Measurements from ENCODE around the gene PTPN7. TPM values are rescaled to one million over a fixed set of nuclear protein-coding genes. Genes with fewer than 3 reads are reported as not detected.
A peak's percentile ranks its signal among the peaks of the same experiment; 100 is the strongest.

PTPN7 gene
- 135 and 145 TPM in 2 replicates for total RNA-seq (2013; cell fraction: nucleolus; rRNA removed)
- total RNA-seq (2014; rRNA removed) (95.2 and 111 TPM in 2 replicates), total RNA-seq (2014; rRNA removed; fragmentation: Illumina TruSeq; extraction: Trizol) (61.6 and 78.5 TPM in 2 replicates), total RNA-seq (2021) (99.8 and 102 TPM in 2 replicates), polyA plus RNA-seq (2011; rRNA removed) (74.3 and 91.0 TPM in 2 replicates), polyA plus RNA-seq (2014; fragmentation: Illumina TruSeq; extraction: Trizol) (73.7 and 102 TPM in 2 replicates), polyA plus RNA-seq (2014; fragmentation: Nextera tagmentation; extraction: Ambion mirVana) (10 to 100 TPM in 1 of 2 experiments, 1 to 10 TPM in 1; 7.9 to 14.2 TPM), polyA plus RNA-seq (2014; rRNA removed) (100 and 102 TPM in 2 replicates), polyA plus RNA-seq (2016; fragmentation: Nextera tagmentation; extraction: Ambion mirVana) (100 to 1,000 TPM; 116 to 117 TPM), polyA minus RNA-seq (2011; rRNA and poly(A)+ RNA removed) (97.4 and 135 TPM in 2 replicates), Bru-seq, nascent RNA (percentile 86 among the genes with signal in this experiment), BruChase-seq, experiment 1, labeled RNA remaining after a 6-hour chase (percentile 84 among the genes with signal in this experiment), BruChase-seq, experiment 2, labeled RNA remaining after a 2-hour chase (percentile 82 among the genes with signal in this experiment)
- polyA plus RNA-seq (2011; ENCODE audit: low read depth): 31.0 TPM
- 168 and 186 TPM in 2 replicates for polyA plus RNA-seq (2011; cell fraction: cytosol; rRNA removed)
- 173 and 188 TPM in 2 replicates for polyA plus RNA-seq (2011; cell fraction: nucleus; rRNA removed)
- 48.5 and 49.9 TPM in 2 replicates for polyA plus RNA-seq (2012)
- polyA minus RNA-seq (2011; cell fraction: cytosol; rRNA and poly(A)+ RNA removed): 50.4 and 50.5 TPM in 2 replicates
- 50.2 and 85.1 TPM in 2 replicates for polyA minus RNA-seq (2011; cell fraction: nucleus; rRNA and poly(A)+ RNA removed)
- long read RNA-seq, experiment 1, transcript PTPN7-207 (2 exons, 1,061 nt): minor isoform, 5 of 111 reads
- long read RNA-seq, experiment 1, transcript PTPN7-218 (10 exons, 1,463 nt): minor isoform, 6 of 111 reads
- long read RNA-seq, experiment 1, transcript PTPN7-202 (9 exons, 3,265 nt): minor isoform, 5 of 111 reads
- long read RNA-seq, experiment 1, transcript PTPN7-201 (10 exons, 3,765 nt): major isoform, 55 of 111 reads
- long read RNA-seq, experiment 1, partial matches to known transcripts: 14 of 111 reads
- long read RNA-seq, experiment 1, other reads (novel, unspliced or antisense): 23 of 111 reads
- long read RNA-seq, experiment 2, transcript PTPN7-201 (10 exons, 3,765 nt): minor isoform, 7 of 134 reads
- long read RNA-seq, experiment 2, transcript PTPN7-207 (2 exons, 1,061 nt): major isoform, 12 of 134 reads
- long read RNA-seq, experiment 2, partial matches to known transcripts: 5 of 134 reads
- long read RNA-seq, experiment 2, other reads (novel, unspliced or antisense): 109 of 134 reads

DNA sequence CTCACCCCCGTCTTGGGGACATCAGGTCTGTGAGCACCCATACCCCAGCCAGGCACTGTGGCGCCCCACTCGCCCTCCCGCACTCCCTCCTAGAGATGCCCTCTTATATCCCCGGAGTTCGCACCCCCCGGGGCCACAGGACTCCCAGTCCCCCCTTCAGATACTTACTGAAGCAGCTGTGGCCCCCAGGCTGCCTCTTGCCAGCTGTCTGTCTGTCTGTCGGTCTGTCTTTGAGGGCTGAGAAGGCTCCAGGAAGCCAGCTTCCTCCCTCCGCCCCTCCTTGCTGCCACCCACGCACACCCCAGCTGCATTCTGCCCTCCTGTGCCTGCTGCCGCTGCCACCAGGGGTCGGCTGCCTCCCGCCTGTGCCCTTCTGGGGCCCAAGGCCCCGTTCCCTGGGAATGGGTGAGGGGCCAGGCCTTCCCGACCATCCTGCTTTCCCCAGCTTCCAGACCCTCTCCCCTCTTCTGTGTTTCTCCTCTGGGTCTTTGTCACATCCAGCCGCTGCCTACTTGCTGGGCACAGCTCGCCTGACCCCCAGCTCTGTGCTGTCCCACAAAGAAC lies at the start of gene PTPN7:
TSS of gene PTPN7 (minus strand) at position 226 of the 564 bp plus-strand sequence. CDS start 1,200 bp downstream, outside the sequence.
- peak; percentile 48 for DNase-seq (ENCODE audit: low read depth, low spot score)
- H3K4me1 ChIP-seq (ENCODE audit: control insufficient read depth, insufficient read depth, low read length): peaks cover 58% of the 10 kb centered on the region
- ATAC-seq: peak; percentile 67
- no peaks in the 10 kb centered on the region for H3K27me3 ChIP-seq (replicated peaks in 1 of 2; ENCODE audit: control insufficient read depth in 2 of 2, insufficient read depth in 2 of 2, low read length in 1 of 2)
- peaks cover 3 to 4% of the 10 kb centered on the region in 2 experiments; a peak in 3 of 4 replicates for H3K36me3 ChIP-seq (ENCODE audit: control insufficient read depth in 2 of 2, insufficient read depth in 2 of 2, low read length in 1 of 2)
- ChIA-PET CTCF (interaction anchor here (0.6 to 9.2 kb wide), 21 partner anchors 8 to 847 kb away, joined by 3 to 171 read pairs (median 4); partner anchors contain the start of genes LGR6, TMEM183A and UBE2T), SMC1A (ENCODE audit: uncharacterized antibody, unreplicated experiment) (interaction anchor here (0.7 to 2.4 kb wide), 7 partner anchors 13 to 150 kb away, joined by 3 to 11 read pairs (median 3); partner anchors contain the start of genes ARL8A, ELF3 and LGR6), POLR2A (interaction anchor here (0.9 to 3.0 kb wide), 4 partner anchors 13 to 126 kb away, joined by 3 to 15 read pairs (median 4); no protein-coding TSS in a partner anchor), RAD21 (ENCODE audit: unreplicated experiment) (interaction anchor here (0.6 to 2.6 kb wide), 7 partner anchors 17 to 156 kb away, joined by 3 to 11 read pairs (median 5); partner anchors contain the start of genes ARL8A and ELF3)
- no peaks in the 10 kb centered on the region for H4K20me1 ChIP-seq (ENCODE audit: control insufficient read depth, insufficient read depth)
- H3K27ac ChIP-seq (ENCODE audit: control insufficient read depth, insufficient read depth): peak within 1 kb of the TSS; percentile 97
- peak; percentile 35 for FAIRE-seq
- H3K9ac ChIP-seq (ENCODE audit: control insufficient read depth, insufficient read depth, low read length): peak within 1 kb of the TSS; percentile 100
- peak within 1 kb of the TSS; percentile 85 for H3K4me3 ChIP-seq
- no TSS peak for BruUV-seq (replicated peaks)
- H3K79me2 ChIP-seq (ENCODE audit: control insufficient read depth, insufficient read depth, low read length): peaks cover 35% of the 10 kb centered on the region
- H3K4me2 ChIP-seq (ENCODE audit: control insufficient read depth, insufficient read depth): peak within 1 kb of the TSS; percentile 100
- intact Hi-C loops (cut with micrococcal nuclease; ENCODE audit: unreplicated experiment) (no loop called here), in situ Hi-C loops (cut with MboI) (no loop called here)
- H2AFZ ChIP-seq (ENCODE audit: control insufficient read depth, low read depth, low read length): peak within 1 kb of the TSS; percentile 70
- 3% methylated on average over 17 of the region's 17 CpGs for WGBS (ENCODE audit: insufficient coverage, insufficient replicate concordance, low lambda C conversion rate, missing lambda C conversion rate)
- H3K9me3 ChIP-seq (replicated peaks; ENCODE audit: control insufficient read depth, insufficient read depth, low read length): no peaks in the 10 kb centered on the region
- 0 out of 2 replicates have a peak, but pooled peaks have one; percentile 42 for TF ChIP-seq TAF1 (IDR thresholded peaks at IDR 0.05; ENCODE audit: borderline replicate concordance, low read depth, low read length)
- TF ChIP-seq MYC (IDR thresholded peaks at IDR 0.05; ENCODE audit: insufficient read depth, insufficient read length, insufficient replicate concordance, low read length, severe bottlenecking): no peak
- TF ChIP-seq CHD1 (IDR thresholded peaks at IDR 0.05; ENCODE audit: low read depth, low read length): no peak
- 0 out of 2 replicates have a peak, but pooled peaks have one; percentile 30 for TF ChIP-seq TARDBP (IDR thresholded peaks at IDR 0.05; ENCODE audit: borderline replicate concordance)
- TF ChIP-seq IKZF2 (IDR thresholded peaks at IDR 0.05): peak; percentile 79 to 80
- TF ChIP-seq NR2C2 (IDR thresholded peaks at IDR 0.05; ENCODE audit: borderline replicate concordance, control insufficient read depth, insufficient read length, low read depth): no peak
- no peak for TF ChIP-seq SIX5 (IDR thresholded peaks at IDR 0.05; ENCODE audit: low read depth, low read length, severe bottlenecking)
- peak; percentile 18; the same call in 1 of the 2 replicates for TF ChIP-seq BACH1 (IDR thresholded peaks at IDR 0.05; ENCODE audit: borderline replicate concordance)
- TF ChIP-seq HSF1 (IDR thresholded peaks at IDR 0.05; ENCODE audit: low read depth, low read length): no peak
- peak; percentile 59 for TF ChIP-seq MEF2B (IDR thresholded peaks at IDR 0.05; ENCODE audit: partially characterized antibody, poor library complexity, severe bottlenecking)
- TF ChIP-seq HDAC6 (IDR thresholded peaks at IDR 0.05; ENCODE audit: unreplicated experiment): no peak
- TF ChIP-seq CHD4 (IDR thresholded peaks at IDR 0.05): no peak
- no peak for TF ChIP-seq ZNF384 (IDR thresholded peaks at IDR 0.05; ENCODE audit: borderline replicate concordance, low read depth, low read length)
- no peak for TF ChIP-seq CEBPB (IDR thresholded peaks at IDR 0.05; ENCODE audit: borderline replicate concordance in 1 of 2, low read depth in 2 of 2, low read length in 2 of 2)
- TF ChIP-seq EZH2 (IDR thresholded peaks at IDR 0.05; ENCODE audit: borderline replicate concordance, control insufficient read depth, low read depth, low read length): no peak
